ENCODE data around the gene MYBPC2.

DNA sequence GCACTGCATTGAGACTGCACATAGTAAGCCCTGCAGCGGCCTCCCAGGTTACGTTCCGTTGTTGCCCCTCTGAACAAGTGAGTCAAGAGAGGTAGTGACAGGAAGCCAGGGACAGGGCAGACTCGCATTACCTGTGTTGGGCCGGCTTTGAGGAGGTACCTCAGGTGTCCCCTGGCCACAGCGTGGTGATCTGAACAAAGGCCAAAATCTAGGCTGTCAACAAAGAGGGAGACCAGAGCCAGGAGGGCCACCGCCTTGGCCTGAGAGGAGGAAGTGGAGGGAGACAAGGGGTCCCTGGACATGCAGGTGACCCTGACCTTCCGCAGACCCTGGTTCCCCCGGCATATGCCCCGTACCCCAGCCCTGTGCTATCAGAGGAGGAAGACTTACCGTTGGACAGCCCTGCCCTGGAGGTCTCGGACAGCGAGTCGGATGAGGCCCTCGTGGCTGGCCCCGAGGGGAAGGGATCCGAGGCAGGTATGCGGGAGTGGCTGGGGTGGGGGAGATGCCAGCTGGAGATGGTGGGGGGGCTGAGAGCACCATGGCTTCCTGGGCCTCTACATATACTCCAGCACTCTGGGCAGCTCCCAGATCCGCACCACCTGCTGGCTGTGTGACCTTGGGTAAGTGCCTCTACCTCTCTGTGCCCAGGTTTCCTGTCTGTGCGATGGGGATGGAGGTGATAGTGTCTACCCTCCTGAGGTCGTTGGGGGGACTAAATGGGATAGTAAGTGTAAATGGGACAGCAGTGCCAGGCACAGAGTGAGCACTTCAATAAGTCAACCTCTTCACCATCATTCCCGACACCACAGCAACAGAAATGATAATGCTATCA, 9.2 kb upstream of the MYBPC2 start:
- TF ChIP-seq, protein P1, sequence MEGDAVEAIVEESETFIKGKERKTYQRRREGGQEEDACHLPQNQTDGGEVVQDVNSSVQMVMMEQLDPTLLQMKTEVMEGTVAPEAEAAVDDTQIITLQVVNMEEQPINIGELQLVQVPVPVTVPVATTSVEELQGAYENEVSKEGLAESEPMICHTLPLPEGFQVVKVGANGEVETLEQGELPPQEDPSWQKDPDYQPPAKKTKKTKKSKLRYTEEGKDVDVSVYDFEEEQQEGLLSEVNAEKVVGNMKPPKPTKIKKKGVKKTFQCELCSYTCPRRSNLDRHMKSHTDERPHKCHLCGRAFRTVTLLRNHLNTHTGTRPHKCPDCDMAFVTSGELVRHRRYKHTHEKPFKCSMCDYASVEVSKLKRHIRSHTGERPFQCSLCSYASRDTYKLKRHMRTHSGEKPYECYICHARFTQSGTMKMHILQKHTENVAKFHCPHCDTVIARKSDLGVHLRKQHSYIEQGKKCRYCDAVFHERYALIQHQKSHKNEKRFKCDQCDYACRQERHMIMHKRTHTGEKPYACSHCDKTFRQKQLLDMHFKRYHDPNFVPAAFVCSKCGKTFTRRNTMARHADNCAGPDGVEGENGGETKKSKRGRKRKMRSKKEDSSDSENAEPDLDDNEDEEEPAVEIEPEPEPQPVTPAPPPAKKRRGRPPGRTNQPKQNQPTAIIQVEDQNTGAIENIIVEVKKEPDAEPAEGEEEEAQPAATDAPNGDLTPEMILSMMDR (IDR thresholded peaks at IDR 0.05): no peak
- no peak for TF ChIP-seq EP300 (IDR thresholded peaks at IDR 0.05)
- no peak for TF ChIP-seq POLR2A (IDR thresholded peaks at IDR 0.05)
- TF ChIP-seq POLR2AphosphoS5 (IDR thresholded peaks at IDR 0.05): no peak

Measured in sigmoid colon (tissue), 4 donors.